Endothelial cell (in vitro differentiated cells): Measurements from ENCODE around the gene DPEP1. TPM values are rescaled to one million over a fixed set of nuclear protein-coding genes. Genes with fewer than 3 reads are reported as not detected.
"Not testable (repeated sequence)": the region's sequence is repeated elsewhere in the genome, so short reads cannot be mapped to it uniquely, and the experiment has no call there.

Experiments used
- DNase-seq: peaks from one replicate; pipeline ENCODE4 v3.0.0; 2021; ENCODE audit warnings: low spot score
- H3K27ac Mint-ChIP-seq: one replicate; pipeline ENCODE4 v1.8.0; 2021; ENCODE audit warnings: mixed read lengths, inconsistent platforms; ENCODE audit not compliant: unreplicated experiment
- H3K27me3 Mint-ChIP-seq: one replicate; pipeline ENCODE4 v1.8.0; 2021; ENCODE audit warnings: mild to moderate bottlenecking, moderate library complexity, mixed read lengths, inconsistent platforms; ENCODE audit not compliant: unreplicated experiment
- H3K36me3 Mint-ChIP-seq: one replicate; pipeline ENCODE4 v1.8.0; 2021; ENCODE audit warnings: mild to moderate bottlenecking, low read depth, mixed read lengths, inconsistent platforms; ENCODE audit not compliant: unreplicated experiment
- H3K4me1 Mint-ChIP-seq: one replicate; pipeline ENCODE4 v1.8.0; 2021; ENCODE audit warnings: mild to moderate bottlenecking, mixed read lengths, inconsistent platforms; ENCODE audit not compliant: unreplicated experiment
- H3K4me3 Mint-ChIP-seq: one replicate; pipeline ENCODE4 v1.8.0; 2021; ENCODE audit warnings: mild to moderate bottlenecking, mixed read lengths, inconsistent platforms; ENCODE audit not compliant: unreplicated experiment
- H3K9me3 Mint-ChIP-seq: one replicate; pipeline ENCODE4 v1.8.0; 2021; ENCODE audit warnings: mixed read lengths, inconsistent platforms; ENCODE audit not compliant: unreplicated experiment
- total RNA-seq: library from RNA; stranded (reverse); fragmentation: NEBNext Ultra II Directional; extraction: Animal tissue kit (Norgen Biotek cat#: 25700); gene quantifications from one replicate; pipeline ENCODE4 v1.2.1, GENCODE V29; 2021; ENCODE audit not compliant: unreplicated experiment
- TF ChIP-seq, protein P1 (sequence below): fragments of 200-600 bp; sonication (generic); IDR thresholded peaks from one replicate; pipeline ENCODE4 v1.5.0; 2021; ENCODE audit warnings: antibody characterized with exemption; ENCODE audit not compliant: unreplicated experiment

DPEP1 gene
- total RNA-seq, 1 donor from 2014 or later = 118 TPM

DNA sequence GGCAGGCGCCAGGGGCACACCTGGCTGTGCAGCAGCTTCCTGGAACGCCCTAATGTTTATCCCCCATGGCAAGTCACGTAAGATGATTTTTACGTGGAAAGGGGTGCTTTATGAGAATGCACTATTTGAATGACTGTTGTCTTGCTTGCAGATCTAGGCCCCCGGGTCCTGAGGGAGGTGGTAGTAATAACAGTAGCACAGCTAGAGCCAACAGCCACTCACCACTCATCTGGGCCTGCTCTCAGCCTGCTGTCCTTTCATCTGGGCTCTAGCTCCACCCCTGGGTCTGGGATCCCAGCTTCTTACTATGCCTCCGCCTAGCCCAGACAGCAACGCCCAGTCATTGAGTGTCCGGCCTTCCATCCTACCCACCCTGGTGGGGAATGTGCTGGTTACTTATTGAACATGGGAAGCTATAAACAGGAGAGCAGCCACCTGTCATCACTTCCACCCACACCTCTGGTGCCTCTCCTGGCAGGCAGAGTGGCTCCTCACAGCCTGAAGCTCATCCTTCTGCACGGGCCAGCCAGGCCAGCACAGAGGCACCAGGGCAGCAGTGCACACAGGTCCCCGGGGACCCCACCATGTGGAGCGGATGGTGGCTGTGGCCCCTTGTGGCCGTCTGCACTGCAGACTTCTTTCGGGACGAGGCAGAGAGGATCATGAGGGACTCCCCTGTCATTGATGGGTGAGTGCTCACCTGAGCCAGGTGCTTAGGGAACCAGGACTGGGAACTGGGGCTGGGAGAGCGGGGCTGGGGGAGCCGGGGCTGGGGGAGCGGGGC lies 16.6 kb downstream of the DPEP1 start:
- DNase-seq = no peak
- H3K36me3 Mint-ChIP-seq = no peaks in the 10 kb centered on the region
- no peak overlapping the region for H3K27ac Mint-ChIP-seq
- TF ChIP-seq, protein P1, sequence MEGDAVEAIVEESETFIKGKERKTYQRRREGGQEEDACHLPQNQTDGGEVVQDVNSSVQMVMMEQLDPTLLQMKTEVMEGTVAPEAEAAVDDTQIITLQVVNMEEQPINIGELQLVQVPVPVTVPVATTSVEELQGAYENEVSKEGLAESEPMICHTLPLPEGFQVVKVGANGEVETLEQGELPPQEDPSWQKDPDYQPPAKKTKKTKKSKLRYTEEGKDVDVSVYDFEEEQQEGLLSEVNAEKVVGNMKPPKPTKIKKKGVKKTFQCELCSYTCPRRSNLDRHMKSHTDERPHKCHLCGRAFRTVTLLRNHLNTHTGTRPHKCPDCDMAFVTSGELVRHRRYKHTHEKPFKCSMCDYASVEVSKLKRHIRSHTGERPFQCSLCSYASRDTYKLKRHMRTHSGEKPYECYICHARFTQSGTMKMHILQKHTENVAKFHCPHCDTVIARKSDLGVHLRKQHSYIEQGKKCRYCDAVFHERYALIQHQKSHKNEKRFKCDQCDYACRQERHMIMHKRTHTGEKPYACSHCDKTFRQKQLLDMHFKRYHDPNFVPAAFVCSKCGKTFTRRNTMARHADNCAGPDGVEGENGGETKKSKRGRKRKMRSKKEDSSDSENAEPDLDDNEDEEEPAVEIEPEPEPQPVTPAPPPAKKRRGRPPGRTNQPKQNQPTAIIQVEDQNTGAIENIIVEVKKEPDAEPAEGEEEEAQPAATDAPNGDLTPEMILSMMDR = no peak
- peaks cover 5% of the 10 kb centered on the region for H3K27me3 Mint-ChIP-seq
- no peaks in the 10 kb centered on the region for H3K9me3 Mint-ChIP-seq
- no peak overlapping the region for H3K4me3 Mint-ChIP-seq
- peaks cover 5% of the 10 kb centered on the region for H3K4me1 Mint-ChIP-seq

DNA sequence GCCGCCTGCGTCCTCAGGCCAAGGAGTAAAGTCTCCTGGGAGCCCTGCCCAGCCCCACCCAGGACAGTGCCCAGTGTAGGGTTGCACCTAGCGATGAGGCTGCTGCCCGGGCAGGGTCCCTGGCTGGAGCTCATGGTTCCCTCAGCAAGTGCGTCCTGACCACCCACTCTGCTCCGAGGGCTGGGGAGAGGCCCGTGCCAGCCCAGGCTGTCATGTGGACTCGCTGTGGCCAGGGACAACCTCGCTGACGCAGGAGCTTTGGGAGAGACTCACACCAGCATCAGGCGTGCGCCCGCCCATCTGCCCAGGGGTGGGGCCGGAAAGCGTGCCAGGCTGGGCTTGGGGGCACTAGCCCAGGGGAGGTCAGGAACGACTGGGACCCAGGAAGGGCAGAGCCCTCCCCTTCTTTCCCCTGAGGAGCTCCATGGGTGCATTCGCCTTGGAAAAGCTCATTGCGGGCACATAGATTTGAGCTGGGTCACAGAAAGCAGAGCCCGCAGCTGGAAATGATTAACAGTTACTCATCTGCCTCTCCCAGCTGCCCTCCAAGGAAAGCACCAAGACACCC lies 19.7 kb downstream of the DPEP1 start:
- no peaks in the 10 kb centered on the region for H3K9me3 Mint-ChIP-seq
- no peak overlapping the region for H3K4me3 Mint-ChIP-seq

DNA sequence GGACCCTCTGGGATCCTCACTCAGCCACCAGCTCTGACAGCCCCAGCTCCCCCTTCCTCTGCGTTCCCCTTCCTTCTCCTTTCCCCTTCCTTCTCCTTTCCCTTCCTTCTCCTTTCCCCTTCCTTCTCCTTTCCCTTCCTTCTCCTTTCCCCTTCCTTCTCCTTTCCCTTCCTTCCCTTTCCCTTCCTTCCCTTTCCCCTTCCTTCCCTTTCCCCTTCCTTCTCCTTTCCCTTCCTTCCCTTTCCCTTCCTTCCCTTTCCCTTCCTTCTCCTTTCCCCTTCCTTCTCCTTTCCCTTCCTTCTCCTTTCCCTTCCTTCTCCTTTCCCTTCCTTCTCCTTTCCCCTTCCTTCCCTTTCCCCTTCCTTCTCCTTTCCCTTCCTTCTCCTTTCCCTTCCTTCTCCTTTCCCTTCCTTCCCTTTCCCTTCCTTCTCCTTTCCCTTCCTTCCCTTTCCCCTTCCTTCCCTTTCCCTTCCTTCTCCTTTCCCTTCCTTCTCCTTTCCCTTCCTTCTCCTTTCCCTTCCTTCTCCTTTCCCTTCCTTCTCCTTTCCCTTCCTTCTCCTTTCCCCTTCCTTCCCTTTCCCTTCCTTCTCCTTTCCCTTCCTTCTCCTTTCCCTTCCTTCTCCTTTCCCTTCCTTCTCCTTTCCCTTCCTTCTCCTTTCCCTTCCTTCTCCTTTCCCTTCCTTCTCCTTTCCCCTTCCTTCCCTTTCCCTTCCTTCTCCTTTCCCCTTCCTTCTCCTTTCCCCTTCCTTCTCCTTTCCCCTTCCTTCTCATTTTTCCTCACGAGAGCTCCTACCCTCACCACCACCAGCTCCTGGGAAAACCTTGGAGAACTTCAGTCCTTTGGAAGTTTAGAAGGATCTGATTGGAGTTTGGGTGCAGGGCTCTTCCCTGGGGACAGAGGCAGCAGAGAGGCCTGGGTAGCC lies 21.3 kb downstream of the DPEP1 start:
- not testable (repeated sequence) for H3K9me3 Mint-ChIP-seq, H3K4me3 Mint-ChIP-seq, DNase-seq, H3K36me3 Mint-ChIP-seq, H3K4me1 Mint-ChIP-seq, H3K27me3 Mint-ChIP-seq
- peak overlapping the region; percentile 24 for H3K27ac Mint-ChIP-seq

More for the DNA sequence above, 19.7 kb downstream of the DPEP1 start:
- Mint-ChIP-seq H3K27me3 (peaks cover 9% of the 10 kb centered on the region), H3K27ac (no peak overlapping the region), H3K36me3 (no peaks in the 10 kb centered on the region), H3K4me1 (no peaks in the 10 kb centered on the region)
- DNase-seq = no peak
- TF ChIP-seq, protein P1 = no peak

DNA sequence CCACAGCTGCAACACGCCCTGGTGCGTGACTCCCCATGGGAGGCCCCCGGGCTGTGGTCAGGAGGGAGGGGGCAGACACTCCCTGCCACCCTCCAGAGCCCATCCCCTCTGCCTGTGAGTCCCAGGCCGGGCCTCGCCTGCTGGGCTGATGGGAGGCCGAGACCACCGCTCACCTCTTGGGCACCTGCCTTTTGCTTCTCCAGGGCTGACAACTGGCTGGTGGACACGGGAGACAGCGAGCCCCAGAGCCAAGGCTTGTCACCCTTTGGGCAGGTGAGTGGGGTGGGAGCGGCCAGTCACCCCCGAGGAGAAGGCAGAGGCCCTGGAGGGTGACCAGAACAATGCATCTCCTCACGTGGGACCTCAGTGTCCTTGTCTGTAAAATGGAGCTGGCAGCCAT lies 23.2 kb downstream of the DPEP1 start:
- peaks cover 6% of the 10 kb centered on the region for H3K27me3 Mint-ChIP-seq
- no peaks in the 10 kb centered on the region for H3K9me3 Mint-ChIP-seq
- no peaks in the 10 kb centered on the region for H3K36me3 Mint-ChIP-seq
- H3K4me3 Mint-ChIP-seq = no peak overlapping the region
- TF ChIP-seq, protein P1 = no peak
- DNase-seq = no peak
- H3K27ac Mint-ChIP-seq = no peak overlapping the region
- peaks cover 9% of the 10 kb centered on the region for H3K4me1 Mint-ChIP-seq

DNA sequence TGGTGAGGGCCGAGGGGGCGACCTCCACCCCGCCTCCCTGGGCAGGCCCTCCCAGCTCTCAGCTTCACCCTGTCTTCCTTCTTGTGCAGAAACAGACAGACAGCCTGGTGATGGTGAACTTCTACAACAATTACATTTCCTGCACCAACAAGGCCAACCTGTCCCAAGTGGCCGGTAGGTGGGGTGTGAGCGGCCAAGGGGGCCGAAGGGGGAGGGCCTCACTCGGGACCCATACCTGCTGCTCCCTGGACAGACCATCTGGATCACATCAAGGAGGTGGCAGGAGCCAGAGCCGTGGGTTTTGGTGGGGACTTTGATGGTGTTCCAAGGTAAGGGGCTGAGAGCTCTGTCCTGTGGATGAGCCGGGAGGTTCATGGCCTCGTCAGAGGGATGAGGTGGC lies 23.9 kb downstream of the DPEP1 start:
- H3K27ac Mint-ChIP-seq = no peak overlapping the region
- peaks cover 4% of the 10 kb centered on the region for H3K27me3 Mint-ChIP-seq
- H3K36me3 Mint-ChIP-seq = no peaks in the 10 kb centered on the region
- H3K9me3 Mint-ChIP-seq = no peaks in the 10 kb centered on the region
- no peak for DNase-seq
- TF ChIP-seq, protein P1 = no peak
- no peak overlapping the region for H3K4me3 Mint-ChIP-seq
- H3K4me1 Mint-ChIP-seq = peaks cover 10% of the 10 kb centered on the region
